CD1c-positive myeloid dendritic cell (primary cell): ENCODE measurements around the gene LYPD1.
A peak's percentile ranks its signal among the peaks of the same experiment; 100 is the strongest.

Experiments
- DNase-seq: peaks from one replicate; pipeline ENCODE4 v3.0.0-alpha.2; 2016; ENCODE audit errors: extremely low spot score

LYPD1 gene

DNA sequence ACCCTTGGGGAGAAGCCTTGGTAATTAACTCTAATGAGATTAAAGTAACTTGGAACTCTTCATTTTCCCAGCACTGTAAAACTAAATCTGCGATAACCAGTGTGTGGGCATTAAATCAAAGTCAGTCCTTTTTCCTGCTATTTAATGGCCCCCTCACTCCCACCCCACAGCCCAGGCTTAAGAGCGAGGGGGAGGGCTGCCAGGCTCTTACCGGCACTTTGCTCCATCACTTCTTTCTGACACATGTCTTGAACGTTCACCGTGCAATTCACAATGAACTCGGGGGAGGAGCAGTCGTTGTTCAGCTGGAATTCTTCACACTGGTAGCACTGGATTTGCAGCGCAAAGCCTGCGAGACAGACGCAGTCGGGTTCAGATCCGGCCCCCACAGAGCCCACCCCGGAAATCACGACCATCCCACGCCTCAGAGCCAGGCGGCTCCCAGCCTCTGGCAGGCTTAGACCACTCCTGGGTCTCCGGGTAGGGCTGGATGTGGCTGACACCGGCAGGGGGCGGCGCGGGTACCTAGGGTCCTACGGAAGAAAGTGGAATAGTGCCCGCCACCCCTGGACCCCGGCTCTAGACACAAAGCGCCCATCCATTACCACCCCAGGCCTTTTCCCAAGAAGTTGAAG lies 1.7 kb downstream of the LYPD1 start:
- no peak for DNase-seq

DNA sequence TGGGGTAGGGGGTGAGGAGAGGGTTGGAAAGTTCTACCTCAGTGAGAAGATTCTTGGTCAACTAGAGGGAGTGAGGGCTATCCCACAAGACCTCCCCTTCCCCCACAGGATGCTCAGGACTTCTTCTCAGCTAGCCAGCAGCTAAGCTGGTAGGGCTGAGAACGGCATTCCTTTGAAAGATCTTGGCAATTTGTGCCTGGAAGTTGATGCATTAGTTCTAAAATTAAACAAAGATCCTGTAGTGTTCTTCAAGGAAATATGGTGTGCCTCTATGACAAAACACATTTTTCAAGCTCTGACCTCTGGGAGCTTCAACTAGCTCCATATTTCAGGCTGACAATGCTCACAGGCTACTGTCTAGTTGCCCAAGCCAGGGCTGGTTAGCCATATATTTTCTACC lies 2.3 kb downstream of the LYPD1 start:
- DNase-seq, result no peak

DNA sequence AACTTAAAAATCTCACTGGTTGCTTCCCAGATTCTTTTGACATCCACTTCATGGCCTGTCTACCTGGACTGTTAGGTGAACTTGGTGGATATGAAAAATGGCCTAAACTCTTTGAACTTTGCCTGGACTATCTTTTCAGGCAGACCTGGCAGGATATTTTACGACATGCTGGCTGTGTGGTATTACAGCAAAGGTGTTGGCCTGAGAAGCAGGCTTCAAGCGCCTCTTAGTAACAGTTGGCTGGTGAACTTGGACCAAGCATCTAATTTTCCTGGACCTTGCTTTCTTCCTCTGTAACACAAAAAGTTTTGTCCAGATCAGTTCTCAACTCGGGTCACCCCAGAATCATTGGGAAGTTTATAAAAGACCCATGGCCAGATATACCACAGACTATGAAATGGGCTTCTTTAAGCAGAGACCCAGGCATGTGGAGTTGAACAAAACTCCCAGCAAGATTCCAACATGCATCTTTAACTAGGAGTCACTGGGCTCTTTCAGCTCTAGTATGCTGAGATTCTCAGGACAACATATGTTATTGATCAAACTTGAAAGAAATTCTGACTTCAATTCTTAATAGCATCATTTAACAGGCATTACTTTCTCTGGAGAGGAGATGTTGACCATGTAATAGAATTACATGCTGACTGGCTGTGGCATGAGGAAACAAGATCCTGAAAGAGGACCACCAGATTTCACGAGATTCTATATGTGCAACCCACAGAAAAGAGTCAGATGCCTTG lies 4.4 kb downstream of the LYPD1 start:
- no peak for DNase-seq

- no peak for DNase-seq
Measured at GRCh38 chr2:132664096-132664495, 5.9 kb downstream of the LYPD1 start.

- no peak for DNase-seq
Measured at GRCh38 chr2:132662732-132663131, 7.3 kb downstream of the LYPD1 start.

- DNase-seq, result no peak
Measured at GRCh38 chr2:132659331-132659730, 10.7 kb downstream of the LYPD1 start.

DNA sequence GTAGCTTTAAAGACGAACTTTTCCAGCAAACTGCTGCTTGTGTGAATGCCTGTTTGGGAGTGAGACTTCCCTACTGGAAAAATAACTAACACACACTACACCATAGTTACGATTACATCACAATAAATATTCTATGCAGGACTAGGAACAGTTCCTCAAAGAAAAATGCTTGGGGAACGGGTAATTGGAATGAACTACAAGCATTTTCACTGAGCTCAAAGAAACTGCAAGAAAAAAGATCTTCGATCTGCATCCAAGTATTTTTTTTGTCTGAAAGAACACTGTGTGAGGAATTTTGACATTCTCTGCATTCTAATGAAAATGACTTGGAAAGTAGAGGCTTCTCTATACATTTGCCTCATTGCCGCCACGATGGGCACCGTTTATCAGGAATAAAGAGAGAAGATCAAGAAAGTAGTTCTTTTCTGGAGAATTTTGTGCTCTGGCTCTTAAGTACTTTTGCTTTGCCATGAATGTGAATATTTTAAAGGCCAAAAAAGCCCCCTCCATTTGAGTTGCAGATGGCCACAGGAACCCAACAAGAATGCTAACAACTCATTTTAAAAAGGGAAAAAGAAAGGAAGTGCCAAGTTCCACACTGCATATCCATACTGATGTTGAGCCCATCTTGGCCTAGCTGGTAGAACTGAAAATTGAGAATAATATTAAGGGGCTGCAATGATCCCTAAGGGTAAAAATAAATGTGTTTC lies 13.6 kb downstream of the LYPD1 start:
- no peak for DNase-seq

GRCh38 chr2:132654968-132655367 lies 15.0 kb downstream of the LYPD1 start:
- no peak for DNase-seq

DNA sequence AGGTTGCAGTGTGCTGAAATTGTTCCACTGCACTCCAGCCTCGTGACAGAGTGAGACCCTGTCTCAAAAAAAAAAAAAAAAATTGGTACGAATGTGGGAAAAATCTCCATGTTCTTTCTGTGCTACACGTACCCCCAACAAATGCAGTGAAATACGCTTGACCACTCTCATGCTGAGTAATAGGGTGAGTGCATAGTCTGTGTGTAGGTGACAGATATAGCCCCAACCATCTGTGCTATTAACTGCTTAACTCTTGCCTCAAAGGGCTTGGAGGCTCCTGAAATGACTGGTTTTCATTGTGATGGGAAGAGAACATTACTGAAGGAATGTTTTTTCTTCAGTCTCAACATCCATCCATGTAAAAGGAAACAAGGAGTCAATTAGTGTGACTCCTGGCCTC lies 15.7 kb downstream of the LYPD1 start:
- no peak for DNase-seq

DNA sequence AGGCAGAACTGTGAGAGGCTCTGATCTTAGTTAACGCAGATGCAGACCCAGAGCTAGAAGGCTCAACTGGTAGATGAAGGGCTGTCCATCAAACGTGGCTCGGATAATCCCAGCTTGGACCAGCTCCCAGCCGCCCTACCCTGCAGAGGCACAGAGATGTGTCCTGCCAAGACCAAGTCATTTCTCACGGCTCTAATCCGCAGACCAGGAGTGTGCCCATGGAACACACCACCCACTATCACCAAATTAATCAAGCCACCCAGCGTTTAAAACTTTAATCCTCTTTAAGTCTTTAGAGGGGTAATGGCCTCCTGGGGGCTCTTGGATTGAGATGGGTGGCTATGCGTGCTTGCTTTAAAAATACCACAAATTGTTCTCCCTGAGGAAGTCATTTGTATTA lies 17.5 kb downstream of the LYPD1 start:
- DNase-seq, result no peak

GRCh38 chr2:132651115-132652045 lies 18.6 kb downstream of the LYPD1 start:
- no peak for DNase-seq

DNA sequence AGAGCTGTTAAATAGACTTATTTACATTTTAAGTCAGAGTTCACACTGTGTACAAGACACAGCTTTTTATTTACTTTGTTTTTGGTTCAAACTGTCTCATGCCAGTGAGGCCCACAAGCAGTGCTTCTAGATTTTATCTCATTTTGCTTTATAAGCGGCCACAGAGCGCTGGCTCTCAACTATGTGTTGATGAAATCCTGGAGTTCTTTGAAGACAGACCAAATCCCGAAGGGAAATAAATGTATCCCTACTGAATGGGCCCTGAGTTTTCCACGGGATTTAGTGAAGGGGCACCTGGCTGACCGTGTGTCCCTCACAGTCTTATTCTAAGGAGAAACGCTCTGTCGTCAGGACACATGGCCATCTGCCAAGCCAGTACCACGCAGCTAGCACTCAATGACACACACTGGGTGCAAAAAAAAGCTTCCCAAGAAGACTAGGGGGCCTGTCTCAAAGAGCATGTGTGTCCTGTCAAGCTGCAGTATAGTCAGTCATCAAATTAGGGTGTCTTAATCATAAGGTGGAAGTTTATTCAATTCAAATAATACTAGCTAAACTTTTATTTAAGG lies 23.4 kb downstream of the LYPD1 start:
- DNase-seq, result no peak

DNA sequence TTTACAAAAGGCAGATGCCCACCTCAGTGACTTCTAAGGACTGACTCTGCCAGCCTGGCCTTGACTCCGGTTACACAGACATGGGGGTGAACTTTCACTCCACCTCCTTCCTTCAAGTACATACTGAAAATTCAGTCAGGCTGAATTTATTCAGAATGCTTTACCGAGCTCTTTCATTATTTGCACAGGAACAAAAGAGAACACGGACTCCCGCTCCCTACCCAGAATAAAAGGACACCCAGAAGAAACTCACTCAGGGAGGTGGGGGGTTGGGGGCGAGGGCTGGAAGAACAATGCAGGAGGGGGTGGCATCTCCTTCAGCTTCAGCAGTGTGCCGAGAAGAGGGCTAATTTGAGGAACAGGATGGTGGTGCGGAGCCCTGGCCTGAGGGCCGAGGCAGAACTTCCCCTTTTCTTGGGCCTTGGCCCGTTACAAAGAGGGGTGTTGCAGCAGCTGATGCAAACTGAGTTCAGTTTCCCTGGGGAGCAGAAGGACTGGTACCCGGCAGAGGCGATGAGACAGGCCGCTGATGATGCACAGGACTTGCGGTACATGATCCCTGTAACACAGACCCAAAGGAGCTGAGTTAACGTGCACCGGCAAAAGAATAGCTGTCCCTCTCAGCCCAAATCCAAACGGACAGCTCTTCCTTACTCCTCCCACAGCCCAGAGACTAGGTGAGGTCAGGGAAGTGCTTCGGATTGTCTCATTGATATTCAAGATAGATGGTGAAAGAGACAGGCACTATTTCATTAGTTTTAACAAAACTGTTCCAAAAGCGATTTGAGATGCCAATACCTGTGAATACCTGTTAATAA lies 24.1 kb downstream of the LYPD1 start:
- DNase-seq, result peak; percentile 39

- DNase-seq, result no peak
Measured at GRCh38 chr2:132645176-132645575, 24.8 kb downstream of the LYPD1 start.

- no peak for DNase-seq
Measured at GRCh38 chr2:132642415-132642814, 27.6 kb downstream of the LYPD1 start.

GRCh38 chr2:132641819-132642218 lies 28.2 kb downstream of the LYPD1 start:
- no peak for DNase-seq

DNA sequence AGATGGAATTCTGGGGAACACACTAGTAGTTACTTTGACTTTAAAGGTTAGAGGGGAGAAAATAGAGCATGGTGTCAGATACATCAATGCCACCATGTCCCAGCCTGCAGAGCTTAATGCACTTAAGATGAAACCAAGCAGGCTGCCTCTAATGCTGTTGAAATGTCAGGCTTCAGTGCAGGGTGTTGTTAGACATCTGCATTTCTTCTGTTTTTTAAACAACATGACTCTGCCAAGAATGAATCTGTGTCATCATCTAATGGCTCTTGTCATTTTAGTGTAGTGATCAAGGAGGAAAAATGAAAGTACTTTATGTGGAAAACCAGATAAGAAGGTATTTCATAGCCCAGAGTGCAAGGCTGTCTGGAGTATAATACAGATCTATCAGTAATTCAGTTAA lies 29.9 kb downstream of the LYPD1 start:
- no peak for DNase-seq

DNA sequence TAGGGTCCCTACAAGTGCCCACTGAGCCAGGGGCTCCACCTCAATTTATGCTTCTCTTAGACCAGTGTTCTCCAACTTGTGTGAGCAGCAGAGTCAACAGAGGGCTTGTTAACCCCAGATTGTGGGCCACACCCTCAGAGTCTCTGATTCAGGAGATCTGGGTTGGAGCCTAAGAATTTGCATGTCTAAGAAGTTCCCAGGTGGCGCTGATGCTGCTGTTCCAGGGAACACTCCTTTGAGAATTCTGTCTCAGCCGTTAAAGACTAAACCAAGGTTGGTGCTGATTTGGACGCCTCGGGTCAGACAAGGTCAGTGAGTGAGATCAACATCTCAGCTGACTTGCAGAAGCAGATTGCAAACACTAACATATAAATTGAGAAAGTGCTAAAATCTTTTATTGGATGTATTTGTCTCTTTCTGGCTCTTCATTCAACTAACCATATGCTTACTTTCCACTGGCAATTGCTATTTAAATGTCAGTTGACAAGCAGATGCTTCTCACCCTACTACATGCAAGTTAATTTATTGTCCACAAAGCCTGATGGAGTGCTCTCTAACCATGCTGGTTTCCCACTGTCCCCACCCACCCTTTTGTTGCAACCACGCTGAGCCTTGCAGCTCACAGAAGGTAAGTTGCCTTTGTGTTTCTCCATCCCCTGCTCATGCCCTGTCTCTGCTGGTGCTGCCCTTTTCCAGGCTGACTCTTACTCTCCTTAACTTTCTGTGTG lies 31.5 kb downstream of the LYPD1 start:
- DNase-seq, result no peak

DNA sequence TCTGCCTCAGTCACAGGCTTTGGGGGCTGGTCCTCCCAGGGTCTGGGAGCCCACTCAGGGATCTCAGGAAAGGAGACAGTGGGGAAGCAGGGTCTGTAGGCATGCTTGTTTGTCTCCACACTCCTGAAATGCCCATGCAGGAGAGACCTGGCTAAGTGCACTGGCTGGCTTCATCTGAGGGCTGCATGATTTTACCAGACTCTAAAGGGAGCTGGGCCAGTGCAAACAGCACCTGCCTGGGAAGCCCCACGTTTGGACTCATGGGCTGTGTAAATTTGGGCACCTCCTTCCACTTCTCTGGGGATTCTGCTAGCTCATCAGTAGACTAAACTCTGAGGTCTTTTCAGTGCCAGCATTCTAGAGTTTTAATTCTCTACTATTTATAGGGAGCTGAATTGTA lies 33.7 kb downstream of the LYPD1 start:
- DNase-seq, result no peak

GRCh38 chr2:132633635-132634034 lies 36.4 kb downstream of the LYPD1 start:
- no peak for DNase-seq
